Breast epithelium (tissue), 4 donors: ENCODE results near the gene ITPR2. TPM values are rescaled to one million over a fixed set of nuclear protein-coding genes. Genes with fewer than 3 reads are reported as not detected.

Experiments
- DNase-seq, 2 donors: peaks; one replicate each; pipeline ENCODE4 v3.0.0-alpha.2; 2019; ENCODE audit warnings: low spot score in 2 of 2
- H3K27ac ChIP-seq, 2 donors: fragments of 200-600 bp; sonication (generic) in 1 of 2; one replicate each; pipeline ENCODE4 v1.5.1; 2016 to 2019; ENCODE audit warnings: mild to moderate bottlenecking in 1 of 2
- H3K27me3 ChIP-seq, 2 donors: fragments of 200-600 bp; sonication (generic) in 1 of 2; one replicate each; pipeline versions ENCODE4 v1.5.1 to v1.6.0; 2017 to 2019; ENCODE audit warnings: control low read depth in 1 of 2, mild to moderate bottlenecking in 1 of 2
- H3K36me3 ChIP-seq: fragments of 200-600 bp; one replicate; pipeline ENCODE4 v1.5.1; 2019
- H3K4me1 ChIP-seq, 2 donors: fragments of 200-600 bp; sonication (generic); one replicate each; pipeline ENCODE4 v1.5.1; 2016 to 2019; ENCODE audit warnings: control low read depth in 1 of 2
- H3K4me3 ChIP-seq, 3 donors: fragments of 200-600 bp; sonication (generic); 1 replicate in 2 of 3; 2 replicates in 1 of 3; pipeline ENCODE4 v1.5.1; 2016 to 2019; ENCODE audit warnings: mild to moderate bottlenecking in 3 of 3, moderate library complexity in 2 of 3
- H3K9me3 ChIP-seq, 2 donors: fragments of 200-600 bp; sonication (generic) in 1 of 2; one replicate each; pipeline ENCODE4 v1.5.1; 2016 to 2019; ENCODE audit warnings: control low read depth in 1 of 2
- CTCF ChIP-seq, 3 donors: fragments of 450-650 bp; IDR thresholded peaks; one replicate each; pipeline ENCODE4 v1.5.1; 2016 to 2017; ENCODE audit warnings: antibody characterized with exemption in 3 of 3, mild to moderate bottlenecking in 3 of 3, moderate library complexity in 3 of 3
- POLR2A ChIP-seq: fragments of 450-650 bp; IDR thresholded peaks from one replicate; pipeline ENCODE4 v1.6.1; 2016; ENCODE audit warnings: antibody characterized with exemption, mild to moderate bottlenecking, moderate library complexity
- POLR2AphosphoS5 ChIP-seq, 3 donors: sonication (generic); formaldehyde crosslinking; IDR thresholded peaks; one replicate each; pipeline ENCODE4 v1.6.1; 2017; ENCODE audit warnings: antibody characterized with exemption in 3 of 3
- intact Hi-C: fragments of 100-400 bp; cut with DNase I; formaldehyde crosslinking; loops from one replicate; pipeline ENCODE4 v1.15.1; 2023; ENCODE audit warnings: low total_unique reads
- total RNA-seq, 3 donors: library from RNA; depleted of rRNA; stranded (reverse); fragments of >200 nt; gene quantifications; one replicate each; pipeline ENCODE4 v1.1.0, GENCODE V29; 2016

ITPR2 gene
- total RNA-seq, 3 donors from 2014 or later, result 47.2 to 95.0 (median 66.5) TPM

- TF ChIP-seq POLR2A, result no peak
- no peak for TF ChIP-seq POLR2AphosphoS5 (IDR thresholded peaks at IDR 0.05)
- TF ChIP-seq CTCF (IDR thresholded peaks at IDR 0.05), result no peak
- Histone ChIP-seq H3K27ac (no peak overlapping the region), H3K4me1 (peaks cover 0 to 5% of the 10 kb centered on the region in 2 donors), H3K27me3 (no peaks in the 10 kb centered on the region), H3K36me3 (peaks cover 3% of the 10 kb centered on the region), H3K4me3 (no peak overlapping the region), H3K9me3 (no peaks in the 10 kb centered on the region)
- intact Hi-C loops, result no loop called here
- DNase-seq, result no peak
These were observed 34.4 kb downstream of the ITPR2 start for GRCh38 chr12:26798640-26799039.

- H3K4me1 ChIP-seq, result peaks cover 0 to under 1% of the 10 kb centered on the region in 2 donors
- no peaks in the 10 kb centered on the region for H3K27me3 ChIP-seq
- intact Hi-C loops, result no loop called here
- TF ChIP-seq CTCF (IDR thresholded peaks at IDR 0.05), result no peak
- TF ChIP-seq POLR2AphosphoS5 (IDR thresholded peaks at IDR 0.05), result no peak
- TF ChIP-seq POLR2A, result no peak
- DNase-seq, result no peak
- no peak overlapping the region for H3K4me3 ChIP-seq
- no peak overlapping the region for H3K27ac ChIP-seq
- H3K36me3 ChIP-seq, result peaks cover 3% of the 10 kb centered on the region
- H3K9me3 ChIP-seq, result no peaks in the 10 kb centered on the region
These were observed 35.0 kb downstream of the ITPR2 start for GRCh38 chr12:26798023-26798422.

- TF ChIP-seq CTCF (IDR thresholded peaks at IDR 0.05) (no peak), POLR2AphosphoS5 (IDR thresholded peaks at IDR 0.05) (no peak), POLR2A (no peak)
- Histone ChIP-seq H3K36me3 (peaks cover 3% of the 10 kb centered on the region), H3K4me1 (no peaks in the 10 kb centered on the region), H3K9me3 (no peaks in the 10 kb centered on the region), H3K27ac (no peak overlapping the region), H3K27me3 (no peaks in the 10 kb centered on the region), H3K4me3 (no peak overlapping the region)
- intact Hi-C loops, result no loop called here
- DNase-seq, result no peak
These were observed 37.1 kb downstream of the ITPR2 start for GRCh38 chr12:26795910-26796309.

GRCh38 chr12:26791301-26791791 is 41.6 kb downstream of the ITPR2 start:
- Histone ChIP-seq H3K27me3 (no peaks in the 10 kb centered on the region), H3K4me3 (no peak overlapping the region), H3K9me3 (no peaks in the 10 kb centered on the region), H3K27ac (no peak overlapping the region), H3K36me3 (no peaks in the 10 kb centered on the region), H3K4me1 (peaks cover 0 to 10% of the 10 kb centered on the region in 2 donors)
- intact Hi-C loops, result no loop called here
- no peak for TF ChIP-seq POLR2A
- no peak for TF ChIP-seq CTCF (IDR thresholded peaks at IDR 0.05)
- TF ChIP-seq POLR2AphosphoS5 (IDR thresholded peaks at IDR 0.05), result no peak
- DNase-seq, result no peak

GRCh38 chr12:26790645-26790994 is 42.4 kb downstream of the ITPR2 start:
- no peak for DNase-seq

More at GRCh38 chr12:26790645-26790994, 42.4 kb downstream of the ITPR2 start:
- TF ChIP-seq CTCF (IDR thresholded peaks at IDR 0.05) (no peak), POLR2A (no peak), POLR2AphosphoS5 (IDR thresholded peaks at IDR 0.05) (no peak)
- Histone ChIP-seq H3K4me3 (no peak overlapping the region), H3K36me3 (no peaks in the 10 kb centered on the region), H3K9me3 (no peaks in the 10 kb centered on the region), H3K27ac (peak overlapping the region in 1 of 2 donors; percentile 29), H3K4me1 (peaks cover 0 to 10% of the 10 kb centered on the region in 2 donors), H3K27me3 (no peaks in the 10 kb centered on the region)
- intact Hi-C loops, result no loop called here
